Measurements from ENCODE around the gene NOL11.
A peak's percentile ranks its signal among the peaks of the same experiment; 100 is the strongest.
"Not testable (repeated sequence)": the region's sequence is repeated elsewhere in the genome, so short reads cannot be mapped to it uniquely, and the experiment has no call there.

Gene NOL11

DNA sequence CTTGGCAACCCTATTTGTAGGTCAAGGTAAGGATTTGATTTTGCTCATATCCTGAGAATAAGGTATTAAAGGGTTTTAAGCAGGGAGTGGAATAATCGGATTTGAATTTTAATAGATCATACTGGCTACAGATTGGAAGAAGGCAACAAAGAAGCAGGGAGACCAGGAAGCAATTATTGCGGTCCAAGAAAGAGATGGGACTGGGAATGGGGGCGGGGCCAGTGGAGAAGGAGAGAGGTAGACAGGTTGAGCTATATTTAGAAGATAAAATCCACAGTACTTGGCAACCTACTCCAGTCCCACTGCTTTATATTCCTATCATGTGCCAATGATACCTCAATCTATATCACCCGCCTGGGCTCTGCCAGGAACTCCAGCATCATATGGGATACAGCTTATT is 5.8 kb upstream of the NOL11 start:
- DNase-seq = no peak

- peak; percentile 44 for DNase-seq
Measured at GRCh38 chr17:67712375-67712774, 5.4 kb upstream of the NOL11 start.

GRCh38 chr17:67713169-67713568 is 4.6 kb upstream of the NOL11 start:
- DNase-seq = no peak

DNA sequence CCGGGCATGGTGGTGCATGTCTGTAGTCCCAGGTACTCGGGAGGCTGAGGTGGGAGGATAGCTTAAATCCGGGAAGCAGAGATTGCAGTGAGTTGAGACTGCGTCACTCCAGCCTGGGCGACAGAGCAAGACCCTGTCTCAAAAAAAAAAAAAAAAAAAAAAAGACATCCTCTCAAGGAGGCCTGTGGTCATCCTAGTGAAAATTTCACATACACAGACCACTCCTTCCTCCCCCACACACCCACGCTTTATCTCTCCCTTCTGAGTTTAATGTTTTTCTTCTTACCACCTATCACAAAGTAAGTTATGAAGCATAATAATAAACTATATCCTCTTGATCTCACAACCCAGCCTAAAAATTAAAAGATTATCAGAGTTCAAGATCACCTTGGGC is 1.3 kb upstream of the NOL11 start:
- DNase-seq = peak; percentile 8

DNA sequence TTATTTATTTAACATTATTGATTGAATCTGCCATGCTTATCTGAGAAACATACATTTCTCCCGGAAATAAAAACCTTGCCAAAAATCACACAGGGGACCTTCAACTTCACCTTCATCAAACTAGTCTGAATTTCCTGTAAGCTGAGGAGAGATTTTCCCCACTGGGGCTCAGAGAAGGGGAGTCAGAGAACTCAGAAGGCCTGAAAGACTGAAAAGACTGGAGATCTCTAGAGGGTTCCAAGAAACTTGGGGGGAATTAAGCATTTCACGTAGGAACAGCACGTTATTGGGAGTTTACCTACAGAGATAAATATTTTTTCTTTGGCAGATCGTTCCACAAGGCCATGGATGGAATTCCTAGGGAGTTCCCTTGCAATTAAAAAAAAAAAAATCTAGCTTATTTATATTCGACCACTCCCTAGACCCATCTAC is 528 bp upstream of the NOL11 start:
- DNase-seq = no peak

DNA sequence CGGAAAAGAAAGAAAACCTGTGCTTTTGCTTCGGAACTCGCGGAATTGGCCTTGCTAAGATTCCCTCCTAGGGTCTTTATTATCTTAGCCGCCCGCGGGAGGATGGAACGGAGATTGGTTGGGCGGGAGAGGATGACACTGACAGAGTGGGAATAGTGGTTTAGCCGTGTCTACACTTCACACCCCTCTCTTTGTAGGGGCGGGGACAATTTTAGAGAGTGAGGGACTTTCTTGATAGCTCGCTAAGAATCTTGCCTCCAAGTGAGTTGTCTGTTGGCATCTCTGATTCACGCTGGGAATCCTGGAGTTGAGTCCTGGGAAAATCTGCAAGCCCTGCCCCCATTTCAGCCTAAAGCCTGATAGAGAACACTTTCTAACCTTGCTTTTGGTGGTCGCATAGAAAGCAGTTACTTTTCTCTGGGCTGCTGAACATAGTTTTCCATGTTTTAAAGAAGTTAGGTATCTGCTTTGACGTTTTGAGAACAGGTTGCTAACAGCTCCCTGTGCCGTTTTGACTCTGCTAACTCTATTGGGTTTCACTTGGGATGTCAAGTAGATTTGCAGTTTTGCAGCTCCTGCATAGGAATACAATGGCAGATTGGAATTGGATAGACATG is 697 bp downstream of the NOL11 start:
- peak; percentile 77 for DNase-seq

GRCh38 chr17:67725373-67725791 is 7.6 kb downstream of the NOL11 start:
- DNase-seq = no peak

DNA sequence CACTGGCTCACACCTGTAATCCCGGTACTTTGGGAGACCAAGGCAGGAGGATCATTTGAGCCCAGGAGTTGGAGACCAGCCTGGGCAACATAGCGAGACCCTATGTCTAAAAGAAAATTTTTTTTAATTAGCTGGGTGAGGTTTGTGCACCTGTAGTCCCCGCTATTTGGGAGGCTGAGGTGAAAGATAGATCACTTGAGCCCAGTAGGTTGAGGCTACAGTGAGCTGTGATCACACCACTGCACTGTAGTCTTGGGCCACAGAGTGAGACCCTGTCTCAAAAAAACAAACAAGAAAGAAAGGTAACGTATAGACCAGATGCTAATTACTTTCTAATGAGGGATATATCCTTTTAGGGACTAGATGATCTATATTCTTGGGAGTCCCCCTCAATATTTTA is 8.1 kb downstream of the NOL11 start:
- DNase-seq = no peak

DNA sequence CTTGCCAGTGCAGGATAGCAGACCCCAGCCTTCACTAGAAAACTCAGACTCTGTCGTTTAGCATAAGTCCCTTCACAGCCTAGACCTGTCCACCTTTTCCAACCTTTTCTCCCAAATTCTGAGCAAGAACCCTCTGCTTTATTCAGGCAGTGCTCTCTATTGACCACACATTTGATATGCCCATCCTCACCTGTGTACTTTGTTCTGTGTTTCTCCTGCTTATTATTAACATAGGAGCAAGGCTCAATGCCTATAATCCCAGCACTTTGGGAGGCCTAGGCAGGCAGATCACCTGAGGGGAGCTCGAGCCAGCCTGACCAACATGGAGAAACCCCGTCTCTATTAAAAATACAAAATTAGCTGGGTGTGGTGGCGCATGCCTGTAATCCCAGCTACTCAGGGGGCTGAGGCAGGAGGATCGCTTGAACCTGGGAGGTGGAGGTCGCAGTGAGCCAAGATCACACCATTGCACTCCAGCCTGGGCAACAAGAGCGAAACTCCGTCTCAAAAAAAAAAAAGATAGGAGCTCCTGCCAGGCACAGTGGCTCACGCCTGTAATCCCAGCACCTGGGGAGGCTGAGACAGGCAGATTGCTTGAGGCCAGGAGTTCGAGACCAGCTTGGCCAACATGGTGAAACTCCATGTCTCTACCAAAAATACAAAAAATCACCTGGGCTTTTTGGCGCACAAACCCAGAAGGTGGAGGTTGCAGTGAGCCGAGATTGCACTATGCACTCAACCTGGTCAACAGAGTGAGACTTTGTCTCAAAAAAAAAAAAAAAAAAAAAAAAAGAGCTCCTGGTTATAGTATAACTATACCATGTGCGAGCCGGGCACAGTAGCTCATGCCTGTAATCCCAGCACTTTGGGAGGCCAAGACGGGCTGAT is 9.7 kb downstream of the NOL11 start:
- not testable (repeated sequence) for DNase-seq

- DNase-seq = no peak
Measured at GRCh38 chr17:67729903-67730302, 12.2 kb downstream of the NOL11 start.

GRCh38 chr17:67730731-67731130 is 13.0 kb downstream of the NOL11 start:
- no peak for DNase-seq

- no peak for DNase-seq
Measured at GRCh38 chr17:67733449-67733848, 15.7 kb downstream of the NOL11 start.

DNA sequence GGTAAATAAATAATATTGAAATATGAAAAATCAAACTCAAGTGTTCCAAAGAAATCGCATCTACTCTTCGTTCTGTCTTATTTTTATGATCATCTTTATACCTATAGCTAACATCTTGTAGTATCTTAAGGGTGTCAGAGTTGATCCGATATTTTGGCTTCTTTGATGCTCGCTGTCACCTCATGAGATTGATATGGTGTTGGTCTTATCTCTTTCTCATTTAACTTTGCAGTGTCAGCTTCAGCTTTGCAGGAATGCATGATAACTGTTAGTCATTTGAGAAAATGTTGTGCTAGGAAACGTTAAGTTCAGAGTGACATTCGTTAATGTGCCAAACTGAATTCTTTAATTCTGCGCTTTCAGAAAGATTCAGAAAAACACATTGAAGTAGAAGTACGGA is 19.4 kb downstream of the NOL11 start:
- DNase-seq = no peak

GRCh38 chr17:67742025-67742424 is 24.3 kb downstream of the NOL11 start:
- no peak for DNase-seq

DNA sequence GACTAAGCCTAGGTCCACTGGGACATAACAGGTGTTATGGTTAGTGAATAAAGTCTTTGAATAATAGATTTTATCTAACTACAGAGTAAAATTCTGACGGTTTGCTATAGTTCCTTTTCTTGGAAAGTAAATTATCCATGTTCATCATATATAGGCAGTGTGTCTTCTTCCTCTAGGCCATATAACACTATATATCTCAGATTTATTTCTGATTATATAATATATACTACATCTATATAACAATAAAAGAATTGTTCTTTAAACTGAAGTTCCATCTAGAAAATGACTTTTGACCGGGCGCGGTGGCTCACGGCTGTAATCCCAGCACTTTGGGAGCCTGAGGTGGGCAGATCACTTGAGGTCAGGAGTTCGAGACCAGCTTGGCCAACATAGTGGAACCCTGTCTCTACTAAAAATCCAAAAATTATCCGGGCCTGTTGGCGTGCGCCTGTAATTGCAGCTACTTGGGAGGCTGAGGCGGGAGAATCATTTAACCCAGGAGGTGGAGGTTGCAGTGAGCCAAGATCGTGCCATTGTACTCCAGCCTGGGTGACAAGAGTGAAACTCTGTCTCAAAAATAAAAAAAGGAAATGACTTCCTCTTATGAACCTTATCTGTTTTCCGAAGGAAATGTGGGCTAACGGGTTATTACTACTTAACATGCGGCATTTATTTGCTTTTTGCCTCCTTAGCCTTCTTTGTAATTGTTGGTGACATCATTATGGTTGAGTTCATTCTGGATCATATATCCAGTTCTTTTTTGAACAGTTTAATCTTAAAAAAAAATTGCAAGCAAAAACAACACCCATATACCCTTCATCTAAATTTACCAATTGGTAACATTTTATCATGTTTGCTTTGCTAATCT is 29.2 kb downstream of the NOL11 start:
- DNase-seq = peak; percentile 92

GRCh38 chr17:67747681-67748235 is 30.0 kb downstream of the NOL11 start:
- no peak for DNase-seq

DNA sequence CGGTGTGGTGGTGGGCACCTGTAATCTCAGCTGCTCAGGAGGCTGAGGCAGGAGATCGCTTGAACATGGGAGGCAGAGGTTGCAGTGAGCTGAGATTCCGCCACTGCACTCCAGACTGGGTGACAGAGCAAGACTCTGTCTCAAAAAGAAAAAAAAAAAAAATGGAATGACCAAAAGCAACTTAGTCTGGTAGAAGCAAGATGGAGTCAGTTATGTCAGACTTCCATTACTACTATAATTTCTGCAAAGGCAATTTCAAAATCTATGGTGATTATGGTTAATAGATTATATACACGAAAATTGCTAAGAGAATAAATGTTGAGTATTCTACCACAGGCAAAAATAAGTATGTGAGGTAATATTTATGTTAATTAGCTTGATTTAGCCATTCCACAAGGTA is 32.3 kb downstream of the NOL11 start:
- no peak for DNase-seq

DNA sequence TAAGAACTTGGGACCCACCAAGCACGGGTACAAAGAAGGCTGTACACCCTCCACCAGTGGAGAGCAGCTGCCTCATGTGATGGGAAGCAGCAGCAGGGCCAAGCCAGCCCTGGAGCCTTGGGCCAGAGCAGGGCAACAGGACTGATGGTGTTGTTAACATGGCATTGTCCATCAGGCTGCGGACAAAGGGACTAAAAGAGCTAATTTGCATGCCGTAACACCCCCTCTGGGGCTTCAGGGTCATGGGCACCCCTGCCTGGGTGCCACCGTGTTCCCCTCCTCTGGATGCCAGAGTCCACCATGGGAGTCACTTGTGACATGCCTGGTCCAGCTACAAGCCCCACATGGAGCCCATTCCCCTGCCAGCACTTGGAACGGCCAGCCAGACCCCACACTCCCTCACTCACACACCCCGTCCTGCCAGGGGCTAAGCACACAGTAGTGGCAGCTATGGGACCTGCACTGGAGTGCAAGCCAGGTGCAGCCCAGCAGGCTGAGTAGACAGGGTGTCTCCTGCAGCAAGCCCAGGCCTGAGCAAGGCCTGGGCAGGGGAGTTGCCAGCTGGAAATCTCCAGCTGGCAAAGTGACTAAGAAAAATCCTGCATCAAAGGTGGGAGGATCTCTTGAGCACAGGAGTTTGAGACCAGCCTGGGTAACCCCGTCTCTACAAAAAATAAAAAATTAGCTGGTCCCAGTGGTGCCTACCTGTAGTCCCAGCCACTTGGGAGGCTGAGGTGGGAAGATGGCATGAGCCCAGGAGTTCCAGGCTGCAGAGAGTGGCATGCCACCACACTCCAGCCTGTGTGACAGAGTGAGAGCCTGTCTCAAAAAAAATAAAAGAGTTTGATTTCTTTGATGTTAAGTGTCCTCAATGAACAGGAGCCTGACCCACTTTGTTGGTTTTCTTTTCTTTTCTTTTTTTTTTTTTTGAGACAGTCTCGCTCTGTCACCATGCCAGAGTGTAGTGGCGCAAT is 33.7 kb downstream of the NOL11 start:
- DNase-seq = no peak

GRCh38 chr17:67752160-67752559 is 34.4 kb downstream of the NOL11 start:
- not testable (repeated sequence) for DNase-seq

DNA sequence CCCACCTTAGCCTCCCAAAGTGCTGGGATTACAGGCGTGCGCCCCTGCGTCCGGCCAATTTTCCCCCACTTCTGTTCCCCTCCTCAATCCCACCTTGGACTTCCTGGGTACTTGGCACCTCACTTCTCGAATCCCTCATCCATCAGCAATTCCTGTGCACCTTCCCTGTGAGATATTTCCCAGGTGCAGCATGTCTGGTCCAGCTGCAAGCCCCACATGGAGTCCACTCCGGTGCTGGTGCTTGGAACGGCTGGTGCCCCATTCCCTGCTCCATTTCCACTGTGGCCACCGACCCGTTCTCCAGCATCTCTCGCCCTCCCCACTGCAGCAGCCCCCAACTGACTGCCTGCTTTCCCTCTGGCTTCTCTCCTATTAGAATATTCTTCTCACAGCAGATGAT is 35.3 kb downstream of the NOL11 start:
- DNase-seq = no peak

DNA sequence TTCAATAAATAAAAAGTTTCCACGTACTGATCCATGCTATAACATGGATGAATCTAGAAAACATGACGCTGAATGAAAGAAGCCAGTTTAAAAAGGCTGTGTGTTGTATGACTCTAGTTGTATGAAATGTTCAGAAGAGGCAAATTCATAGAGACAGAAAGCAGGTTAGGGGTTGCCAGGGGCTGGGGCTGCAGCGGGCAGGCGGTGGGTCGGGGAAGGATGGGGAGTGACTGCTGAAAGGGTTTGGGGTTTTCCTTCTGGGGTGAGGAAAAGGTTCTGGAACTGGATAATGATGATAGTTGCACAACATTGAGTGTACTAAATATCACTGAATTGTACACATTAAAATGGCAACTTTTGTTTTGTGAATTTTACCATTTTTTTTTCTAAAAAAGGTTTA is 36.3 kb downstream of the NOL11 start:
- no peak for DNase-seq

GRCh38 chr17:67754686-67755085 is 37.0 kb downstream of the NOL11 start:
- not testable (repeated sequence) for DNase-seq
